MM.1S (cell line): Measurements from ENCODE around the gene SPAG7.

Experiments
- CTCF ChIP-seq: fragments of 300-600 bp; sonication (generic); IDR thresholded peaks from 2 replicates; pipeline ENCODE4 v1.5.1; 2016; ENCODE audit warnings: antibody characterized with exemption, low read length, mixed read lengths
- EZH2 ChIP-seq: fragments of 300-600 bp; sonication (generic); optimal IDR thresholded peaks from 2 replicates; pipeline ENCODE3; 2017; ENCODE audit warnings: low read depth, mild to moderate bottlenecking, antibody characterized with exemption, low read length, mixed read lengths
- EZH2phosphoT487 ChIP-seq: fragments of 300-600 bp; sonication (generic); IDR thresholded peaks from 2 replicates; pipeline ENCODE4 v1.6.1; 2018; ENCODE audit warnings: antibody characterized with exemption, low read length

DNA sequence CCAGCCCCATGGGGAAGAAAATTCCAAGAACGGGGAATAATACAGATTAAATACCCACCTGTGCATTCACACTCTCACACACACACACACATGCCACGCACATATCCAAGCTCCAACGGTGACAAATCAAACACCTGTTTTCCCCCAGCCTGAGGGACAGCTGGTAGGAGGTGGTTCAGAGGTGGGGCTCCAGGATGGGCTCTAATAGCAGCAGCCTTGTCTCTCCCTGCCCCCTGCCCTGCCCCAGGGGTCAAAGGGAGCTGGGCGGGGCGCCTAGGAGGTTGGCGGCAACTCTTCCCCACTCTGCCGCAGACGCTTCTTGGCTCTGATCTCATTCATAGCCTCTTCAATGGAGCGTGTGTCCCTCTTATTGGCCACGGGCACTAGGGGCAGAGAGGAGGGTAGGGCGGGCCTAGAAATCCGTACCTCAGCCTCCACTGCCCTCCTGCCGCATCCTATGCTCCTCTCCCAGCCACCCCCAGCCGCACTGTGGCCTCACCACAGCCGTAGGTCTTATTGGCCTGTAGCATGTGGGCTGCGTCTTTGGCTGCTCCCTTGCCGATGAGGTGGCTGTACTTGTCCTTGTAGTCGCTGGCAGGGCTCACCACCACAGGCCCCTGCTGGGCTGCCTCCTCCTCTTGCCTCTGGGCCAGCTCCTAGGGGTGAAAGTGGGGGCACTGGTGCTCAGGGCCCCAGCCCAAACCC lies 8.2 kb downstream of the SPAG7 start:
- no peak for TF ChIP-seq CTCF
- TF ChIP-seq EZH2, result no peak
- no peak for TF ChIP-seq EZH2phosphoT487
